ENCODE measurements around the gene B4GALT3.

B4GALT3 gene

GRCh38 chr1:161189036-161189435, 11.7 kb upstream of the B4GALT3 start:
- Histone ChIP-seq H3K27me3 (no peaks in the 10 kb centered on the region), H3K4me3 (ENCODE audit: low read depth, low read length) (no peak overlapping the region), H3K4me1 (peaks cover 5% of the 10 kb centered on the region; the same call in 1 of the 2 replicates), H3K36me3 (no peaks in the 10 kb centered on the region), H3K9me3 (no peaks in the 10 kb centered on the region)
- no peak for DNase-seq
- TF ChIP-seq CTCF (IDR thresholded peaks at IDR 0.05; ENCODE audit: low read depth, low read length): no peak

- no peaks in the 10 kb centered on the region for H3K9me3 ChIP-seq
- peaks cover 5% of the 10 kb centered on the region; the same call in 1 of the 2 replicates for H3K4me1 ChIP-seq
- no peaks in the 10 kb centered on the region for H3K27me3 ChIP-seq
- H3K4me3 ChIP-seq (ENCODE audit: low read depth, low read length): no peak overlapping the region
- DNase-seq: no peak
- no peaks in the 10 kb centered on the region for H3K36me3 ChIP-seq
- no peak for TF ChIP-seq CTCF (IDR thresholded peaks at IDR 0.05; ENCODE audit: low read depth, low read length)
Observed at GRCh38 chr1:161188381-161188780, 11.1 kb upstream of the B4GALT3 start.

- DNase-seq: no peak
- H3K4me3 ChIP-seq (ENCODE audit: low read depth, low read length): no peak overlapping the region
- no peaks in the 10 kb centered on the region for H3K9me3 ChIP-seq
- TF ChIP-seq CTCF (IDR thresholded peaks at IDR 0.05; ENCODE audit: low read depth, low read length): no peak
- H3K27me3 ChIP-seq: no peaks in the 10 kb centered on the region
- H3K4me1 ChIP-seq: no peaks in the 10 kb centered on the region; the same call in 1 of the 2 replicates
- H3K36me3 ChIP-seq: no peaks in the 10 kb centered on the region
Observed at GRCh38 chr1:161187311-161187710, 10.0 kb upstream of the B4GALT3 start.

GRCh38 chr1:161185732-161186311, 8.5 kb upstream of the B4GALT3 start:
- Histone ChIP-seq H3K36me3 (no peaks in the 10 kb centered on the region), H3K9me3 (no peaks in the 10 kb centered on the region), H3K27me3 (no peaks in the 10 kb centered on the region), H3K4me3 (ENCODE audit: low read depth, low read length) (no peak overlapping the region), H3K4me1 (no peaks in the 10 kb centered on the region; the same call in 1 of the 2 replicates)
- DNase-seq: no peak
- TF ChIP-seq CTCF (IDR thresholded peaks at IDR 0.05; ENCODE audit: low read depth, low read length): no peak

- no peak overlapping the region for H3K4me3 ChIP-seq (ENCODE audit: low read depth, low read length)
- no peaks in the 10 kb centered on the region for H3K9me3 ChIP-seq
- H3K27me3 ChIP-seq: no peaks in the 10 kb centered on the region
- DNase-seq: peak; percentile 37
- H3K36me3 ChIP-seq: no peaks in the 10 kb centered on the region
- H3K4me1 ChIP-seq: no peaks in the 10 kb centered on the region; the same call in 1 of the 2 replicates
- TF ChIP-seq CTCF (IDR thresholded peaks at IDR 0.05; ENCODE audit: low read depth, low read length): no peak
Observed at GRCh38 chr1:161185282-161185682, 8.0 kb upstream of the B4GALT3 start.

GRCh38 chr1:161182214-161182613, 4.9 kb upstream of the B4GALT3 start:
- H3K27me3 ChIP-seq: no peaks in the 10 kb centered on the region
- H3K4me1 ChIP-seq: no peaks in the 10 kb centered on the region; the same call in 1 of the 2 replicates
- TF ChIP-seq CTCF (IDR thresholded peaks at IDR 0.05; ENCODE audit: low read depth, low read length): no peak
- H3K4me3 ChIP-seq (ENCODE audit: low read depth, low read length): no peak overlapping the region
- H3K9me3 ChIP-seq: no peaks in the 10 kb centered on the region
- no peak for DNase-seq
- H3K36me3 ChIP-seq: no peaks in the 10 kb centered on the region

Measured in BE2C (cell line).